Measurements from ENCODE around the gene MYO5A.

DNA sequence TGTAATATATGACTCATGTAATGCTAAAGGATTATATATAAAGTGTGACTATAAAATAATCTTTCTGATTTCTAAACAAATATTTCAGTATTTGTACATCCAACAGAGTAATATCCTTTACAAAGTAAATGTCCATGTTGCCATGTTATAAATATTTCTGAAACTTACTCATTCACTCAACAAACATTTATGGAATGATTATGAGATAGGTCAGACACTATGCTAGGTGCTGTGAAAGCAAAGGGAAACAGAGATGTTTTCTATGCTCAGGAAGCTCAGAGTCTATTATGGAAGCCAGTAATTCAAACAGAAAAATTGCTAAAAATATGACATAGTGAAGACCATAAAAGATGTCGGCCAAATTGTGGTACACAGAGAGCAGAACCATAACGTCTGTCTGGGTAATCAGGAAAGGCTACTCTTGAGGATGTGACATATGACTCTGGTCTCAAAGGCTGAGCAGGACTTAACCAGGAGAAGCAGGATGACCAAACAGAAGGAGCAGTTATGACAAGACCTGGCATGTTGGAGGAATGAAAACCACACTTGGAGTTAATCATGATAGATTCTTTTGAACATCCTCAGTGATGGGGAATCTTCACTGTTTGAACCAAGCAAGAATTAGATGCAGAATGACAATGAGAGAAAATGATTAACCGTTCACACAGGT lies 194.1 kb downstream of the MYO5A start:
- TF ChIP-seq, protein P1, sequence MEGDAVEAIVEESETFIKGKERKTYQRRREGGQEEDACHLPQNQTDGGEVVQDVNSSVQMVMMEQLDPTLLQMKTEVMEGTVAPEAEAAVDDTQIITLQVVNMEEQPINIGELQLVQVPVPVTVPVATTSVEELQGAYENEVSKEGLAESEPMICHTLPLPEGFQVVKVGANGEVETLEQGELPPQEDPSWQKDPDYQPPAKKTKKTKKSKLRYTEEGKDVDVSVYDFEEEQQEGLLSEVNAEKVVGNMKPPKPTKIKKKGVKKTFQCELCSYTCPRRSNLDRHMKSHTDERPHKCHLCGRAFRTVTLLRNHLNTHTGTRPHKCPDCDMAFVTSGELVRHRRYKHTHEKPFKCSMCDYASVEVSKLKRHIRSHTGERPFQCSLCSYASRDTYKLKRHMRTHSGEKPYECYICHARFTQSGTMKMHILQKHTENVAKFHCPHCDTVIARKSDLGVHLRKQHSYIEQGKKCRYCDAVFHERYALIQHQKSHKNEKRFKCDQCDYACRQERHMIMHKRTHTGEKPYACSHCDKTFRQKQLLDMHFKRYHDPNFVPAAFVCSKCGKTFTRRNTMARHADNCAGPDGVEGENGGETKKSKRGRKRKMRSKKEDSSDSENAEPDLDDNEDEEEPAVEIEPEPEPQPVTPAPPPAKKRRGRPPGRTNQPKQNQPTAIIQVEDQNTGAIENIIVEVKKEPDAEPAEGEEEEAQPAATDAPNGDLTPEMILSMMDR (conservative IDR thresholded peaks at IDR 0.05; ENCODE audit: low read length): no peak
- no peak for TF ChIP-seq EZH2phosphoT487 (IDR thresholded peaks at IDR 0.05; ENCODE audit: borderline replicate concordance)

Measured in Loucy (cell line).